Measurements from ENCODE around the gene NDRG4. TPM values are rescaled to one million over a fixed set of nuclear protein-coding genes. Genes with fewer than 3 reads are reported as not detected.

Gene NDRG4
- total and polyA plus RNA-seq, 2 donors (not counting 1 experiment from before 2014, with no cell fraction given) = 0.96 to 1.1 TPM

DNA sequence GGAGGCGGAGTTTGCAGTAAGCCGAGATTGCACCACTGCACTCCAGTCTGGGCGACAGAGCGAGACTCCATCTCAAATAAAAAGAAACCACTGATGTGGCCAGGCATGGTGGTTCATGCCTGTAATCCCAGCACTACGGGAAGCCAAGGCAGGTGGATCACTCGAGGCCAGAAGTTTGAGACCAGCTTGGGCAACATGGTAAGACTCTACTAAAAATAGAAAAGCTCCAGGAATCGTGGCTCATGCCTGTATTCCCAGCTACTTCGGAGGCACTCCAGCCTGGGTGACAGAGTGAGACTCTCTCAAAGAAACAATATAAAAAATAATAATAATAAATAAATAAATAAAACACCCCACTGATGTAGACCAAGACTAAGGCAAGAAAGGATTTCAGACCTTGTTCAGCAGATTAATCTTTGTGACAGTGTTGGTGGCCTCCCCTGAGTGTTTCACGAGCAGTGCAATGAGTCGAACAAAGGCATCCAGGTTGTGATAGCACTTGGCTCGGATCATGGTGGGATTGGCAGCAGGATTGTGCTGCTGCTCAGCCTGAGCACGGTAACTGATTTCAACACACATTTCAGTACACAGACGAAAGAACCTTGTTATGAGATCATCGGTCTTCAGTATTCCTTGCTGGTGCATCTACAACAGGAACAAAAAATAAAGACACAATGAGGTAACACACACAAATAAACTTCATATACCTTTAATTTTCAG is 34.0 kb downstream of the NDRG4 start:
- Mint-ChIP-seq H3K9me3 (ENCODE audit: insufficient read depth) (no peaks in the 10 kb centered on the region), H3K27ac (peak overlapping the region; percentile 22), H3K4me3 (no peak overlapping the region), H3K4me1 (no peaks in the 10 kb centered on the region), H3K27me3 (no peaks in the 10 kb centered on the region)
- peaks cover 5% of the 10 kb centered on the region for H4K20me1 ChIP-seq (ENCODE audit: control insufficient read depth, insufficient read depth, low read length, poor library complexity, severe bottlenecking)
- H3K4me2 ChIP-seq (replicated peaks; ENCODE audit: low read depth, low read length, poor library complexity, severe bottlenecking) = no peak overlapping the region
- H3K9me3 ChIP-seq (ENCODE audit: control extremely low read depth in 1 of 3, control insufficient read depth in 2 of 3, insufficient read depth in 1 of 3, low read length in 2 of 3) = no peaks in the 10 kb centered on the region
- H3K4me1 ChIP-seq (ENCODE audit: control insufficient read depth in 2 of 2, insufficient read depth in 2 of 2, low read length in 2 of 2) = no peaks in the 10 kb centered on the region
- H3K79me2 ChIP-seq (ENCODE audit: control insufficient read depth, insufficient read depth, low read length) = peaks cover 3% of the 10 kb centered on the region
- peaks cover 28 to 89% of the 10 kb centered on the region in 2 experiments for H3K36me3 ChIP-seq (replicated peaks in 1 of 2; ENCODE audit: control extremely low read depth in 1 of 2, control insufficient read depth in 1 of 2, extremely low read depth in 1 of 2, insufficient read depth in 2 of 2, low read length in 1 of 2)
- no peak for ATAC-seq (ENCODE audit: low read depth)
- intact Hi-C loops (cut with micrococcal nuclease) = no loop called here
- DNase-seq = no peak
- no peak overlapping the region for H3K9ac ChIP-seq (ENCODE audit: low read length)
- TF ChIP-seq, protein P1, sequence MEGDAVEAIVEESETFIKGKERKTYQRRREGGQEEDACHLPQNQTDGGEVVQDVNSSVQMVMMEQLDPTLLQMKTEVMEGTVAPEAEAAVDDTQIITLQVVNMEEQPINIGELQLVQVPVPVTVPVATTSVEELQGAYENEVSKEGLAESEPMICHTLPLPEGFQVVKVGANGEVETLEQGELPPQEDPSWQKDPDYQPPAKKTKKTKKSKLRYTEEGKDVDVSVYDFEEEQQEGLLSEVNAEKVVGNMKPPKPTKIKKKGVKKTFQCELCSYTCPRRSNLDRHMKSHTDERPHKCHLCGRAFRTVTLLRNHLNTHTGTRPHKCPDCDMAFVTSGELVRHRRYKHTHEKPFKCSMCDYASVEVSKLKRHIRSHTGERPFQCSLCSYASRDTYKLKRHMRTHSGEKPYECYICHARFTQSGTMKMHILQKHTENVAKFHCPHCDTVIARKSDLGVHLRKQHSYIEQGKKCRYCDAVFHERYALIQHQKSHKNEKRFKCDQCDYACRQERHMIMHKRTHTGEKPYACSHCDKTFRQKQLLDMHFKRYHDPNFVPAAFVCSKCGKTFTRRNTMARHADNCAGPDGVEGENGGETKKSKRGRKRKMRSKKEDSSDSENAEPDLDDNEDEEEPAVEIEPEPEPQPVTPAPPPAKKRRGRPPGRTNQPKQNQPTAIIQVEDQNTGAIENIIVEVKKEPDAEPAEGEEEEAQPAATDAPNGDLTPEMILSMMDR (IDR thresholded peaks at IDR 0.05) = no peak
- no peak for TF ChIP-seq EZH2 (IDR thresholded peaks at IDR 0.05; ENCODE audit: borderline replicate concordance, insufficient read depth, low read depth, low read length, poor library complexity, severe bottlenecking)
- H3K27me3 ChIP-seq (replicated peaks in 1 of 4; ENCODE audit: control extremely low read depth in 1 of 4, control insufficient read depth in 3 of 4, insufficient read depth in 4 of 4, low read length in 3 of 4) = no peaks in the 10 kb centered on the region
- H3K27ac ChIP-seq (ENCODE audit: low read length in 2 of 2) = no peak overlapping the region
- CTCF ChIA-PET = no interaction called here
- H2AFZ ChIP-seq (ENCODE audit: insufficient read depth, low read depth, low read length, poor library complexity, severe bottlenecking) = no peak overlapping the region
- H3K4me3 ChIP-seq (ENCODE audit: control extremely low read depth in 1 of 5, extremely low read depth in 1 of 5, insufficient read depth in 1 of 5, low read depth in 2 of 5, low read length in 4 of 5) = no peak overlapping the region
- POLR2A ChIA-PET = no interaction called here
- WGBS (ENCODE audit: insufficient coverage) = 100% methylated on average over 9 of the region's 14 CpGs

DNA sequence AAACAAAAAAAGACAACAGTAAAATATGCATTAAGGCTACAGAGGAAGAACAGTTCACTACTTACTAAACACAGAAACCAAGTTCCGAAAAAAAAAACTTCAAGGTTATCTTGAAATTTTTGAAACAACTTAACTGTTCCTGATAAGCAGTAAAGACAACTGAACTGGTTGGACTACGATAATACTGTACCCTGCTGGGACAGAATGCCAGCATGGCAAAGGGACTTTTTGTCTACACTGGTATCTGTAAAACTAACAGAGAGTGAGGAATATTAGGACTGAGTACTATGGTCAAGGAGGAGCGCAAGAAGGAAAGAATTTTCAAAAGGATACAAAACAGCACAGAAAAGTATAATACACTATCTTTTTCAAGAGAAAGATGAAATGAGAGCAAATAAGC is 35.2 kb downstream of the NDRG4 start:
- intact Hi-C loops (cut with micrococcal nuclease) = no loop called here
- Mint-ChIP-seq H3K4me3 (no peak overlapping the region), H3K9me3 (ENCODE audit: insufficient read depth) (no peaks in the 10 kb centered on the region), H3K27ac (no peak overlapping the region), H3K4me1 (no peaks in the 10 kb centered on the region), H3K27me3 (no peaks in the 10 kb centered on the region)
- Histone ChIP-seq H3K9ac (ENCODE audit: low read length) (no peak overlapping the region), H3K9me3 (ENCODE audit: control extremely low read depth in 1 of 3, control insufficient read depth in 2 of 3, insufficient read depth in 1 of 3, low read length in 2 of 3) (no peaks in the 10 kb centered on the region), H3K4me2 (replicated peaks; ENCODE audit: low read depth, low read length, poor library complexity, severe bottlenecking) (no peak overlapping the region), H4K20me1 (ENCODE audit: control insufficient read depth, insufficient read depth, low read length, poor library complexity, severe bottlenecking) (peaks cover 12% of the 10 kb centered on the region), H3K36me3 (replicated peaks in 1 of 2; ENCODE audit: control extremely low read depth in 1 of 2, control insufficient read depth in 1 of 2, extremely low read depth in 1 of 2, insufficient read depth in 2 of 2, low read length in 1 of 2) (peaks cover 27 to 89% of the 10 kb centered on the region in 2 experiments), H3K27me3 (replicated peaks in 1 of 4; ENCODE audit: control extremely low read depth in 1 of 4, control insufficient read depth in 3 of 4, insufficient read depth in 4 of 4, low read length in 3 of 4) (no peaks in the 10 kb centered on the region), H3K4me3 (ENCODE audit: control extremely low read depth in 1 of 5, extremely low read depth in 1 of 5, insufficient read depth in 1 of 5, low read depth in 2 of 5, low read length in 4 of 5) (no peak overlapping the region), H2AFZ (ENCODE audit: insufficient read depth, low read depth, low read length, poor library complexity, severe bottlenecking) (no peak overlapping the region), H3K4me1 (ENCODE audit: control insufficient read depth in 2 of 2, insufficient read depth in 2 of 2, low read length in 2 of 2) (no peaks in the 10 kb centered on the region), H3K27ac (ENCODE audit: low read length in 2 of 2) (no peak overlapping the region), H3K79me2 (ENCODE audit: control insufficient read depth, insufficient read depth, low read length) (peaks cover 9% of the 10 kb centered on the region)
- ATAC-seq (ENCODE audit: low read depth) (no peak), DNase-seq (no peak)
- 100% methylated on average over 1 of the region's 3 CpGs for WGBS (ENCODE audit: insufficient coverage)
- TF ChIP-seq EZH2 (IDR thresholded peaks at IDR 0.05; ENCODE audit: borderline replicate concordance, insufficient read depth, low read depth, low read length, poor library complexity, severe bottlenecking) = no peak
- TF ChIP-seq, protein P1 (IDR thresholded peaks at IDR 0.05) = no peak
- ChIA-PET POLR2A (no interaction called here), CTCF (no interaction called here)
